Brain microvascular endothelial cell (primary cell): ENCODE measurements around the gene GARIN5B.

Source experiments
- DNase-seq: peaks from one replicate; pipeline ENCODE4 v3.0.0-alpha.2; 2020
- H3K27ac ChIP-seq: fragments of 250-450 bp; sonication (Bioruptor Pico); 2 replicates; pipeline ENCODE4 v1.5.1; 2020; ENCODE audit warnings: mild to moderate bottlenecking, moderate library complexity
- H3K27me3 ChIP-seq: fragments of 250-450 bp; sonication (Bioruptor Pico); replicated peaks from 2 replicates; pipeline ENCODE4 v1.5.1; 2020; ENCODE audit warnings: mild to moderate bottlenecking
- H3K36me3 ChIP-seq: fragments of 250-450 bp; sonication (Bioruptor Pico); replicated peaks from 2 replicates; pipeline ENCODE4 v1.5.1; 2020; ENCODE audit warnings: mild to moderate bottlenecking
- H3K4me3 ChIP-seq: 2 replicates; pipeline ENCODE4 v1.5.1; 2011; ENCODE audit warnings: low read depth, mild to moderate bottlenecking, control low read depth, low read length, moderate library complexity
- CTCF ChIP-seq: IDR thresholded peaks from 2 replicates; pipeline ENCODE4 v1.5.1; 2011; ENCODE audit warnings: low read depth, mild to moderate bottlenecking, moderate library complexity, low read length, control low read depth, inconsistent platforms; ENCODE audit errors: missing control alignments
- in situ Hi-C: cut with HindIII; loops from 2 replicates; pipeline ENCODE4 v1.10.0; 2017; ENCODE audit warnings: low sequenced_read_pairs, low pct_ligation_motif_present

GARIN5B gene

DNA sequence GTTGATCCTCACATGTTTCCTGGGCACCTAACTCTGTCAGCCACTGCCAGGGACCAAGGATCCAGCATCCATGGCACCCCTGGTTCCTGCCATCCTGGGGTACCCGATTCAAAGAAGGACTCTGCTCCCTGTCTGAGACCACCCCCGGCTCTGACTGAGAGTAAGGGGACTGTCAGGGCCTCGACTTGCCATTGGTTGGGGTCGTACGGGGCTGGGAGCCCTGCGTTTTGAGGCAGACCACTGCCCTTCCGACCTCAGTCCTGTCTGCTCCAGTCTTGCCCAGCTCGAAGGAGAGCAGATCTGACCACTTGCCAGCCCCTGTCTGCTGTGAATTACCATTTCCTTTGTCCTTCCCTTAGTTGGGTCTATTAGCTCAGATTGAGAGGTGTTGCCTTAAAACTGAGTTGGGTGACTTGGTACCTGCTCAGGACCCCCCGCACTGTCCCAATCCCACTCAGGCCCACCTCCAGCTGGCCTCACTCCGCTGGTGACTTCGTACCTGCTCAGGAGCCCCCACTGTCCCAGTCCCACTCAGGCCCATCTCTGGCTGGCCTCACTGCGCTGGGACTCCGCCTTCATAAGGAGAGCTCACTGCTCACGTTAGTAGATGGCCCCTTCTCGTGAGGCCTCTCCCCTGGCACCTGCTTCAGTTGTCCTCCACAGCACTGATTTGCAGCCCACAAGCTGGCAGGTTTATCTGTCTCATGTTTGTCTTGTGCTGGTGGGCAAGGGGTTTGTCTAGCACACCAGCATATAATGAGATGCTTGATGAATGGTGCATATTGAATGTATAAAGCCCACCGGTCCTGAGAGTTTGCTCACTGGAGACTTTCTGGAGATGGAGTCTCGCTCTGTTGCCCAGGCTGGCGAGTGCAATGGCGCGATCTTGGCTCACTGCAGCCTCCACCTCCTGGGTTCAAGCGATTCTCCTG lies 26.6 kb upstream of the GARIN5B start:
- H3K27ac ChIP-seq: no peak overlapping the region
- H3K4me3 ChIP-seq: no peak overlapping the region
- no peak for TF ChIP-seq CTCF
- no peaks in the 10 kb centered on the region for H3K27me3 ChIP-seq
- H3K36me3 ChIP-seq: peaks cover 42% of the 10 kb centered on the region
- no peak for DNase-seq
- in situ Hi-C loops: loop anchor here (25.0 kb wide), 1 partner anchor 223 kb away; the partner anchor contains the start of genes ZNF524, ZNF784 and ZNF865

- TF ChIP-seq CTCF: no peak
- Histone ChIP-seq H3K27me3 (no peaks in the 10 kb centered on the region), H3K4me3 (peak overlapping the region; percentile 99), H3K27ac (no peak overlapping the region), H3K36me3 (peaks cover 42% of the 10 kb centered on the region)
- in situ Hi-C loops: loop anchor here (25.0 kb wide), 1 partner anchor 224 kb away; the partner anchor contains the start of genes ZNF524, ZNF784 and ZNF865
- DNase-seq: no peak
Observed at GRCh38 chr19:55387736-55388497, 24.9 kb upstream of the GARIN5B start.

DNA sequence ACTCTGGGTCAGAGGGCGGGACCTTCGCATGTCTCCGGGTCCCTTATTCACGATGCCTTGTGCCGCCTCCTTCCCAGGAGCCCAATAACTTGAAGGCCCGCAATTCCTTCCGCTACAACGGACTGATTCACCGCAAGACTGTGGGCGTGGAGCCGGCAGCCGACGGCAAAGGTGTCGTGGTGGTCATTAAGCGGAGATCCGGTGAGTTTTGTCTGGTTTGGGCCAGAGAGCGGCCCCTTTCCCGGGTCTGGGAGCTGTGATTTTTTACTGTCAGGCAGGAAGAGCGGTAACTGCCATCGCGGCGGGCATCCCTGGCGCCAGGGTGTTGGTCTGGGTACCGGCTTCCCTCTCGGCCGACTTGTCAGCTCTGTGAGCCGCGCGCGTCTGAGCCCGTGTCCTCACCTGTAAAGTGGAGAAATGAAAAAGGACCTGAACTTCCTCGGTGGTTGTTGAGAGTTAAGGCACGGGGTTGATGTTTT lies 23.5 kb upstream of the GARIN5B start:
- DNase-seq: no peak
- peaks cover 42% of the 10 kb centered on the region for H3K36me3 ChIP-seq
- no peak for TF ChIP-seq CTCF
- no peaks in the 10 kb centered on the region for H3K27me3 ChIP-seq
- in situ Hi-C loops: loop anchor here (25.0 kb wide), 1 partner anchor 226 kb away; the partner anchor contains the start of genes ZNF524, ZNF784 and ZNF865
- H3K27ac ChIP-seq: no peak overlapping the region
- H3K4me3 ChIP-seq: peak overlapping the region; percentile 99

GRCh38 chr19:55385724-55386492 lies 22.8 kb upstream of the GARIN5B start, which contains the start of gene RPL28:
Gene RPL28 (plus strand): TSS chr19:55385932. CDS start chr19:55386358, 426 bp downstream.
- Histone ChIP-seq H3K36me3 (peaks cover 38% of the 10 kb centered on the region), H3K4me3 (peak within 1 kb of the TSS; percentile 99), H3K27me3 (no peaks in the 10 kb centered on the region), H3K27ac (peak within 1 kb of the TSS; percentile 77)
- TF ChIP-seq CTCF: no peak
- in situ Hi-C loops: loop anchor here (25.0 kb wide), 1 partner anchor 226 kb away; the partner anchor contains the start of genes ZNF524, ZNF784 and ZNF865
- peak; percentile 97 for DNase-seq
